GM23338 (cell line): ENCODE results near the gene ADD1. TPM values are rescaled to one million over a fixed set of nuclear protein-coding genes. Genes with fewer than 3 reads are reported as not detected.

ENCODE experiments used
- NANOG ChIP-seq: IDR thresholded peaks from 2 replicates; pipeline ENCODE4 v1.6.1; 2016; ENCODE audit warnings: antibody characterized with exemption, borderline replicate concordance
- REST ChIP-seq: IDR thresholded peaks from one replicate; pipeline ENCODE4 v1.6.1; 2018; ENCODE audit warnings: antibody characterized with exemption; ENCODE audit not compliant: unreplicated experiment
- ZNF462 ChIP-seq: fragments of 250-450 bp; sonication (Bioruptor Pico); IDR thresholded peaks from 2 replicates; pipeline ENCODE4 v1.5.0; 2020; ENCODE audit warnings: mild to moderate bottlenecking, moderate library complexity
- polyA plus RNA-seq: library from polyadenylated mRNA; unstranded; fragments of >200 nt; fragmentation: Nextera tagmentation; extraction: Ambion mirVana; gene quantifications from 2 replicates; pipeline ENCODE4 v1.2.1, GENCODE V29; 2016
- total RNA-seq: library from RNA; depleted of rRNA; stranded (reverse); fragments of >200 nt; shearing (Covaris generic); gene quantifications from 2 replicates; pipeline ENCODE4 v1.2.3, GENCODE V29; 2014

ADD1 gene
- total and polyA plus RNA-seq, 2 experiments from 2014 or later = 126 to 144 TPM

- TF ChIP-seq REST (no peak), ZNF462 (CRISPR knock-in tag) (no peak), NANOG (no peak)
Observed at GRCh38 chr4:2797545-2798305, 45.9 kb upstream of the ADD1 start (continued).
